Left ventricle myocardium inferior (tissue), 1 donor: ENCODE measurements around the gene HOXC5. TPM values are rescaled to one million over a fixed set of nuclear protein-coding genes. Genes with fewer than 3 reads are reported as not detected.

Experiments used
- DNase-seq: peaks from one replicate; pipeline ENCODE4 v3.0.0-alpha.2; 2020
- H3K27ac ChIP-seq: fragments of 200-600 bp; replicated peaks from 2 replicates; pipeline ENCODE4 v1.8.0; 2021
- H3K27me3 ChIP-seq: fragments of 200-600 bp; 2 replicates; pipeline ENCODE4 v1.8.0; 2021; ENCODE audit warnings: low read depth
- H3K36me3 ChIP-seq: fragments of 200-600 bp; 2 replicates; pipeline ENCODE4 v1.8.0; 2021
- H3K4me1 ChIP-seq: fragments of 200-600 bp; 2 replicates; pipeline ENCODE4 v1.8.0; 2021
- H3K4me3 ChIP-seq: fragments of 200-600 bp; 2 replicates; pipeline ENCODE4 v1.8.0; 2021; ENCODE audit warnings: mild to moderate bottlenecking, moderate library complexity
- H3K9me3 ChIP-seq: fragments of 200-600 bp; replicated peaks from 2 replicates; pipeline ENCODE4 v1.8.0; 2021
- intact Hi-C: fragments of 100-400 bp; cut with micrococcal nuclease; formaldehyde crosslinking; loops from one replicate; pipeline ENCODE4 v1.11.0; 2022
- total RNA-seq: library from RNA; stranded (reverse); fragmentation: NEBNext Ultra II Directional; extraction: Animal tissue kit (Norgen Biotek cat#: 25700); gene quantifications from one replicate; pipeline ENCODE4 v1.2.1, GENCODE V29; 2021
- TF ChIP-seq, protein P1 (sequence below): fragments of 200-600 bp; IDR thresholded peaks from 2 replicates; pipeline ENCODE4 v1.8.0; 2021; ENCODE audit warnings: antibody characterized with exemption, mild to moderate bottlenecking, borderline replicate concordance
- donor health status: DM: no; HTN: yes; CAD: no; lungs with severe emphysema.

The HOXC5 gene
- total RNA-seq, 1 donor from 2014 or later, result not detected

- Histone ChIP-seq H3K27ac (no peak overlapping the region), H3K36me3 (no peaks in the 10 kb centered on the region), H3K4me1 (no peaks in the 10 kb centered on the region), H3K4me3 (no peak overlapping the region), H3K9me3 (no peaks in the 10 kb centered on the region), H3K27me3 (peaks cover 98% of the 10 kb centered on the region)
- TF ChIP-seq, protein P1, sequence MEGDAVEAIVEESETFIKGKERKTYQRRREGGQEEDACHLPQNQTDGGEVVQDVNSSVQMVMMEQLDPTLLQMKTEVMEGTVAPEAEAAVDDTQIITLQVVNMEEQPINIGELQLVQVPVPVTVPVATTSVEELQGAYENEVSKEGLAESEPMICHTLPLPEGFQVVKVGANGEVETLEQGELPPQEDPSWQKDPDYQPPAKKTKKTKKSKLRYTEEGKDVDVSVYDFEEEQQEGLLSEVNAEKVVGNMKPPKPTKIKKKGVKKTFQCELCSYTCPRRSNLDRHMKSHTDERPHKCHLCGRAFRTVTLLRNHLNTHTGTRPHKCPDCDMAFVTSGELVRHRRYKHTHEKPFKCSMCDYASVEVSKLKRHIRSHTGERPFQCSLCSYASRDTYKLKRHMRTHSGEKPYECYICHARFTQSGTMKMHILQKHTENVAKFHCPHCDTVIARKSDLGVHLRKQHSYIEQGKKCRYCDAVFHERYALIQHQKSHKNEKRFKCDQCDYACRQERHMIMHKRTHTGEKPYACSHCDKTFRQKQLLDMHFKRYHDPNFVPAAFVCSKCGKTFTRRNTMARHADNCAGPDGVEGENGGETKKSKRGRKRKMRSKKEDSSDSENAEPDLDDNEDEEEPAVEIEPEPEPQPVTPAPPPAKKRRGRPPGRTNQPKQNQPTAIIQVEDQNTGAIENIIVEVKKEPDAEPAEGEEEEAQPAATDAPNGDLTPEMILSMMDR, result no peak
- no peak for DNase-seq
- intact Hi-C loops, result no loop called here
These were observed 28.3 kb downstream of the HOXC5 start for GRCh38 chr12:54060975-54061778.

DNA sequence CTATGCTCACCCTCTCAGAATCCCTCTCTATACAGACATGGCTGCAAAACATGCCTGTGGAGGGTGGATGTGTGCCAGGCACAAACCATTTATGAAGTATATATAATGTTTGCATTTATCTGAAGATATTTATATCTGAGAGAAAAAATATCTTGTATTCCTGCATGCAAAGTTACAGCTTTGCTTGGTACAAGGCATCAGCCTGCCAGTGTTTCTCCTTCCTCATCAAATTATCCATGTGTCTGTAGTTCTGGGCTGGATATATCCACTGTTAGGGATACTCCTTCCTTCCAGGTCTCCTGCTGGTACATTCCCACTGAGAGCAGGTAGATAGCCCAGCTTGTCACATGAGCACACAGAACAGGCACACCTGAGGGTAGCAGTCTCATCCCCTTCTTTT is 32.8 kb downstream of the HOXC5 start:
- TF ChIP-seq, protein P1, result no peak
- H3K27me3 ChIP-seq, result peaks cover 97% of the 10 kb centered on the region
- H3K4me1 ChIP-seq, result no peaks in the 10 kb centered on the region
- H3K27ac ChIP-seq, result no peak overlapping the region
- no peak for DNase-seq
- intact Hi-C loops, result no loop called here
- H3K9me3 ChIP-seq, result no peaks in the 10 kb centered on the region
- H3K36me3 ChIP-seq, result no peaks in the 10 kb centered on the region
- no peak overlapping the region for H3K4me3 ChIP-seq

DNA sequence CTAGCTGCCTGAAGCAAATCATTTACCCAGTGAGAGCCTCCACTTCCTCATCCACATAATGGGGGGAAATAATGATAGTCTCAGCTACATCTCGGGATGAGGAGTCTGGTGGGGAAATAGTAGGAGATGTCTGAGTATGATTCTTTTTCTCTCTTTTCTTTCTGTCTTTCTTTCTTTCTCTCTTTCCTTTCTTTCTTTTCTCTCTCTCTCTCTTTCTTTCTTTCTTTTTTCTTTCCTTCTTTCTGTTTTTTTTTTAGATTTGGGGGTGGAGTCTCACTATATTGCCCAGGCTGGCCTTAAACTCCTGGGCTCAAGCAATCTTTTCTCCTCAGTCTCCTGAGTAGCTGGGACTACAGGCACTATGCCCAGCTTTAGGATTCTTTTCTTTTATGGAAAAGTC is 33.6 kb downstream of the HOXC5 start:
- no peak overlapping the region for H3K27ac ChIP-seq
- intact Hi-C loops, result no loop called here
- H3K27me3 ChIP-seq, result peaks cover 97% of the 10 kb centered on the region

GRCh38 chr12:54068418-54069070 is 35.7 kb downstream of the HOXC5 start:
- Histone ChIP-seq H3K9me3 (no peaks in the 10 kb centered on the region), H3K27me3 (peaks cover 97% of the 10 kb centered on the region), H3K27ac (no peak overlapping the region), H3K4me3 (no peak overlapping the region), H3K4me1 (no peaks in the 10 kb centered on the region), H3K36me3 (no peaks in the 10 kb centered on the region)
- intact Hi-C loops, result no loop called here
- DNase-seq, result no peak
- TF ChIP-seq, protein P1, result no peak

More for the DNA sequence above, 33.6 kb downstream of the HOXC5 start:
- no peaks in the 10 kb centered on the region for H3K36me3 ChIP-seq
- H3K9me3 ChIP-seq, result no peaks in the 10 kb centered on the region
- DNase-seq, result no peak
- H3K4me3 ChIP-seq, result no peak overlapping the region
- H3K4me1 ChIP-seq, result no peaks in the 10 kb centered on the region
- TF ChIP-seq, protein P1, result no peak

GRCh38 chr12:54071942-54072341 is 39.1 kb downstream of the HOXC5 start:
- no peak overlapping the region for H3K4me3 ChIP-seq
- no peak overlapping the region for H3K27ac ChIP-seq
- TF ChIP-seq, protein P1, result no peak
- intact Hi-C loops, result no loop called here
- H3K36me3 ChIP-seq, result no peaks in the 10 kb centered on the region
- no peaks in the 10 kb centered on the region for H3K9me3 ChIP-seq
- H3K4me1 ChIP-seq, result no peaks in the 10 kb centered on the region
- H3K27me3 ChIP-seq, result peaks cover 99% of the 10 kb centered on the region
- no peak for DNase-seq
